HL-60 (cell line): ENCODE results near the gene RBM42.

Experiments used
- CTCF ChIP-seq: IDR thresholded peaks from one replicate; pipeline ENCODE4 v1.5.1; 2011; ENCODE audit warnings: low read length, control low read depth, inconsistent platforms; ENCODE audit not compliant: insufficient read depth
- POLR2AphosphoS5 ChIP-seq: IDR thresholded peaks from 2 replicates; pipeline ENCODE4 v1.6.1; 2012; ENCODE audit warnings: low read depth
- REST ChIP-seq: IDR thresholded peaks from 2 replicates; pipeline ENCODE4 v1.6.1; 2012; ENCODE audit warnings: low read depth; ENCODE audit not compliant: insufficient replicate concordance
- SPI1 ChIP-seq: IDR thresholded peaks from 2 replicates; pipeline ENCODE4 v1.6.1; 2012; ENCODE audit warnings: low read depth, mild to moderate bottlenecking, borderline replicate concordance

- TF ChIP-seq CTCF (no peak), POLR2AphosphoS5 (no peak; the same call in 1 of the 2 replicates), REST (no peak), SPI1 (no peak)
Observed at GRCh38 chr19:35644987-35645679, 16.3 kb downstream of the RBM42 start.
